VCaP (cell line): ENCODE measurements around the gene HNRNPUL1.

ENCODE experiments used
- H3K27ac ChIP-seq: fragments of 450-650 bp; 2 replicates; pipeline ENCODE4 v1.5.1; 2017
- CTCF ChIP-seq: fragments of 450-650 bp; conservative IDR thresholded peaks from 2 replicates; pipeline ENCODE4 v1.5.1; 2017; ENCODE audit warnings: mild to moderate bottlenecking, moderate library complexity

HNRNPUL1 gene

DNA sequence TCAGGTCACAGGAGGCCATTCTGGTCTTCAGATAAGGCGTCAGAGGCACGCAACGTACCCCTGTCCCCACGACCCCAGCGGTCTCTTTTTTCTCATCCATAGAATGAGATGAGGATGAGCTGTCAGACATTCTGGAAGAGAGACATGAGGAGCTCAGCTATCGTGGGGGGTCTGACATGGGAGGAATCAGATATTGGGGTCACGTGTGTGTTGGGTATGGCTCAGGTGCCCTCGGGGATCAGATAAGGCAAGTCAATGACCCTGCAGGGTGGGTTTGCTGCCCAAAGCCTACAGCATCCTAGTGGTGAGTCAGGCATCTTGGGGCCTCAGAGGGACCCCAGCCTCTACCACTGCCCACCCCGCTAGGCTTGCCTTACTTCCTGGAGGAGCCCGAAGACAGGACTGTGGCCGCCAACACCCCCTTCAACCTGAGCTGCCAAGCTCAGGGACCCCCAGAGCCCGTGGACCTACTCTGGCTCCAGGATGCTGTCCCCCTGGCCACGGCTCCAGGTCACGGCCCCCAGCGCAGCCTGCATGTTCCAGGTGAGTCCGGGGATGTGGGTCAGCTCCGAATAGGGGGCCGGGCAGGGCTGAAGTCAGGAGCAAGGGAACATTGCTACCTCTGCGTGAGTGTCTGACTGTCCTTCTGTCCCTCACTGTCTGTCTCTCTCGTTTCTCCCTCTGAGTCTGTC is 42.5 kb upstream of the HNRNPUL1 start:
- no peak overlapping the region for H3K27ac ChIP-seq
- TF ChIP-seq CTCF = no peak

DNA sequence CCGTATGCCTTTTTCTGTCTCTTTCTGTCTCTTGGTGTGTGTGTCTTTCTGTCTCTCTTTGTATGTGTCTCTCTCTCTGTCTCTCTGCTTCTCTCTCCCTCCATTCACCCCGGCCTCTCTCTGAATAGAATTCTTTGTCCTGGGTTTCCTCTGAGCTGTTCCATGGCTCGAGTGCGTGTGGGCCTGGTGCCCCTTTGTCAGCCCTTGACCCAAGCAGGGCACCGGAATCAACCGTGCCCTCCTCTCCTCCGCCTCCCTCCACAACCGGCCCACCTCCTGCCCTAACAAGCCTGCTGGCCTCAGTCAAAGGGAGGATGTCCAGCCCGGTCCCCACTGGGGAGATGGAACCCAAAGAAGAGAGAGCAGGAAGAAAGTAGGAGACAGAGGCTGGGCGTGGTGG is 41.9 kb upstream of the HNRNPUL1 start:
- no peak overlapping the region for H3K27ac ChIP-seq
- TF ChIP-seq CTCF = no peak

DNA sequence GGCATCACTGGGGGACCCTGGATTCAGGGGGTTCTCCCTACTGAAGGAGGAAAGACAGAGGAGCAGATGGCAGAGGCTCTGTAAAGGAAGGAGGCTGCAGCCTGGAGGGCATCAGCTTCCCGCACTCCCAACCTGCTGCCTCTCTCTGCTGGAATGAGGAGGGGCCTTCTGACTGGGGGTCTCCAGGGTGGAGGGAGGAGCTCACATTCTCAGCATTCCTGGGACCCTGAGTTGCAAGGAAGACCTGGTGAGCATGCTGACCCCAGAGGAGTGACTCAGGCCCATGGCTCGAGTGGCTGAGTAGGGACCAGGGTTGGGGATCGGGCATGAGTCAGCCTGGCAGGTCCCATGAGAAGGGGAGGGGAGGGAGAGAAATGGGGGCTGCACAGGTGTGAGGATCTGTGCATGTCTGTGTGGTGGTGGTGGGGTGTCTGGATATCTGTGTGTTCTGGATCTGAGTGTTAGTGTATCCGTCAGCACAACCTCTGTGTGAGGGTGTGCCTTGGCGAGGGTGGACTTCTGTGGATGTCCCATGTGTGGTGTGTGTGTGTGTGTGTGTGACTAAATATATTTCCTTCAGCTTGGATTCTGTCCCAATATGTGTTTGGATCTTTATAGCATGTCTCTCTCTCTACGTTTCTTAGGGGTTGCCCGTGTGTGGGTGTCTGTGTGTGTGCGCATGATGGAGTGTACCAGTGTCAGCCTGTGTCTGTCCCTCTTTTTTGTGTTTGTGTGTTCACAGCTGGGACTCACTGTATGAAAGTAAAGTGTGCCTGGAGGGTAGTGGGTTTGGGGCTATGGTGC is 40.5 kb upstream of the HNRNPUL1 start:
- no peak overlapping the region for H3K27ac ChIP-seq
- no peak for TF ChIP-seq CTCF

DNA sequence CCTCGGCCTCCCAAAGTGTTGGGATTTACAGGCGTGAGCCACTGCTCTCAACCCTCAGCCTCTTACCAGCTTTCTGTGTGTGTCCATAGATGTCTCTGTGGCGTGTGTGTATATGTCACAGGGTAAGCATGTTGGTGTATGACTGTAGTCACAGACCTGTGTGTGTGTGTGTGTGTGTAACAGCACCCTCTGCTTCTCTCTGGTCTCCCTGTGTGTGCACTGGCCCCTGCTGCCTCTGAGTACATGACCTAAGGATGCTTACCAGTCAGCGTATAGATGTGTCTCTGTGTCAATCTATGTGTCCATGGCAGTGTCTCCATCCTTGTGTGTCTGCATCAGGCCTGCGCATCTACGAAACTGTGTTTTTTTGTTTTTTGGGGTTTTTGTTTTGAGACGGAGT is 39.5 kb upstream of the HNRNPUL1 start:
- TF ChIP-seq CTCF = no peak

DNA sequence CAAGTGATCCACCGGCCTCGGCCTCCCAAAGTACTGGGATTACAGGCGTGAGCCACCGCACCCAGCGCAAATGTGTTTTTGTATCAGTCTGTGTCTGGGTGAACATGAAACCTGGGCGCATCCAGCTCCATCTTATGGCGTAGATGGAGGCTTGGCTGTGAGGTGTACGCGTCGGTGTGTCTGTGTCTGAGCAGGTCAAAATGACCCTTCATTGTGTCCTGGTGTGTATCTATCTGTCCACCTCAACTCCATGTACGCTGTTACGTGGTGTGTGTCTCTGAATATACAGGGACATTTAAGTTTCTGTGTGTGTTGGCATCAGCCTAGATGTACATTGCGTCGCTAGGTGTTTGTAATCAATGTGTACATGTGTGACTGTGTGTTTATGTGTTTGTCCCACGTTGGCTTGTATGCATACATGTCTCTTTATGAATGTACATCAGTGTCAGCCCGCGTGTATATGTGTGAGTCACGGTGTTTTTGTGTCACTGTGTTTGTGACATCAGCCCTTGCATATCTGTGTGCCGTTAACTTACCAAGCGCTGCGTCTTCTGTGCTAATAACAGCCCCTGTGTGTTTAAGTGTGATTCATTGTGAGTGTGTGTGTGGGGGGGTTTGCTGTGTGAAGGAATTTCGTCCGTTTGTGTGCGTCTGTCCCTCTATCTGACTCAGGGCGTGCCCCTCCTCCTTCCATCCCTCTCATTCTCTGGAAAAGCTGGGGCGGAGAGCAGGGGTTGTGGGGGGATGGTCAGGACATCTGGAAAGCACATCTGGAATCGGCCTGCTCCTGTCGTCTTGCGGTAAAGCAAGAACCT is 38.7 kb upstream of the HNRNPUL1 start:
- H3K27ac ChIP-seq = no peak overlapping the region
- TF ChIP-seq CTCF = no peak

More for the DNA sequence above, 39.5 kb upstream of the HNRNPUL1 start:
- no peak overlapping the region for H3K27ac ChIP-seq

DNA sequence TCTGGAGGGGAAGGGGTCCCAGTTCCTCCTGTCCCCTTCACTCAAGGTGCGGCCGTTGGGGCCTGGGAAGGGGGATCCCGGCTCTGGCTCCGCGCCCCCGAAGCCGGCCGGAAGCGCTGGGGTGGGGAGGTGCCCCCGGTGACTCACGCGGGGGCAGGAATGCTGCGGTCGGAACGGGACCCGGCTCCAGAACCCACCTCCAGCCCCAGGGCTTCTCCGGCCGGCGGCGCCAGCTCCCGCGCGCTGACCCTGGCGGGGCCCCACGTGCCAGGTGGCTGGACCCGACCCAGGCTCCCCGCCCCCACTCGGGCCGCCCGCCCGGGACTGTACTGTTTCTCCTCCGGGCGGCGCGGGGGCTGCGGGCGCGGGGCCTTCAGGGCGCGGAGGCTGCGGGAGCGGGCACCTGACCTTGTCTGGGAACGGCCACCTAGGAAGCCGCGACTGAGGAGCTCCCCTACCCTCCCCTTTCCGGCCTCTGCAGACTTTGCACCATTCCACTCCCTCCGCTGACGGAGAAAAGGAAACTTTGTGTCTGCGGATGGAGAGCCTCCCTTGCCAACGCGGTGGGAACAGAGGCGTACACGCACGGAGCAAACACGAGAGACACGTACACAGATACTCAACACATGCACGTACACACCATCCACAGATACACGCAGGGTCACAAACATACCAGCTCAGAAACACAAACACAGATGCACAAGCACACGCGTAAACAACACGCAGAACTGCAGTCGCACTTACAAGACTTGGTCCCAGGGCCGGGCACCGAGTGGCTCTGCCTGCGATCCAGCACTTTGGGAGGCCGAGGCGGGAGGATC is 37.9 kb upstream of the HNRNPUL1 start:
- no peak overlapping the region; the same call in 1 of the 2 replicates for H3K27ac ChIP-seq
- TF ChIP-seq CTCF = no peak
